ENCODE measurements around the gene MLKL.

- TF ChIP-seq POLR2AphosphoS5 (IDR thresholded peaks at IDR 0.05; ENCODE audit: low read depth, low read length) (no peak), POLR2A (IDR thresholded peaks at IDR 0.05; ENCODE audit: low read depth, low read length) (no peak), TAF1 (IDR thresholded peaks at IDR 0.05; ENCODE audit: low read depth, low read length) (no peak), PAX5 (IDR thresholded peaks at IDR 0.05; ENCODE audit: insufficient read depth, low read length, severe bottlenecking) (no peak)
Measured at GRCh38 chr16:74641969-74642368, 58.7 kb downstream of the MLKL start.

Data from GM12891 (cell line).